HG02981 (cell line): ENCODE results near the gene SGCD.

Source experiments
- ATAC-seq: cut with Tn5 transposase; IDR thresholded peaks from one replicate; pipeline ENCODE4 v1.9.1; 2021; ENCODE audit warnings: mild to moderate bottlenecking, moderate library complexity; ENCODE audit not compliant: unreplicated experiment

SGCD gene

DNA sequence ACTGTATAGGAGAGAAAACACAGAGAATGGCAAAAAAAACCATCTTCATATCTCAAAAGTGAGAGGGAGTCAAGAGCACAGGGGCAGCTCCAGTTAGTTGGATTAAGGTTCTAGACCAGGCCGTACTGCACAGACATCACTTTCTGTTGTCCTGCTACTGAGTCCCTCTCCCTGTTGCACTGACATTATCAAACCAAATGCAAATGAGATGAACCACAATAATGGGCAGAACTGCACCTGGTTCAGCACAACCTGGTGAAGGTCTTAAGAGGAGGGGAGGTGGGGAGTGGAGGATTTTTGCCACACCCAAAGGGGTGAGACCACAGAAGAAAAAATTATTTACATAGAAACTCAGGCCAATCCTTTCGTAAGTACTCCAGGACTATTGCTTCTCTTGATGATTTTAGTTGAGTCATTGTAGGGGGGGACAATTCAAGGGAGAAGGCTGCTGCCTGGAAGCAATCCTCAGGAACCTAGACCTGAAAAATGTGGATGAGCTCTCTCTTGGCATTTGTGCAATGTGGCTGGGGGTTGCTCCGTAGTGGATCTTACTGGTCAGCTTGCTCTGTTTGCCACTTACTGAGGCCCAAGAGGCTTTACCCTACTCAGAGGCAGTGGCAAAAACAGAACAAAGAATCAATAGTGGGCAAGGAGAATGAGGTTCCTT is 428.6 kb downstream of the SGCD start:
- ATAC-seq: no peak

DNA sequence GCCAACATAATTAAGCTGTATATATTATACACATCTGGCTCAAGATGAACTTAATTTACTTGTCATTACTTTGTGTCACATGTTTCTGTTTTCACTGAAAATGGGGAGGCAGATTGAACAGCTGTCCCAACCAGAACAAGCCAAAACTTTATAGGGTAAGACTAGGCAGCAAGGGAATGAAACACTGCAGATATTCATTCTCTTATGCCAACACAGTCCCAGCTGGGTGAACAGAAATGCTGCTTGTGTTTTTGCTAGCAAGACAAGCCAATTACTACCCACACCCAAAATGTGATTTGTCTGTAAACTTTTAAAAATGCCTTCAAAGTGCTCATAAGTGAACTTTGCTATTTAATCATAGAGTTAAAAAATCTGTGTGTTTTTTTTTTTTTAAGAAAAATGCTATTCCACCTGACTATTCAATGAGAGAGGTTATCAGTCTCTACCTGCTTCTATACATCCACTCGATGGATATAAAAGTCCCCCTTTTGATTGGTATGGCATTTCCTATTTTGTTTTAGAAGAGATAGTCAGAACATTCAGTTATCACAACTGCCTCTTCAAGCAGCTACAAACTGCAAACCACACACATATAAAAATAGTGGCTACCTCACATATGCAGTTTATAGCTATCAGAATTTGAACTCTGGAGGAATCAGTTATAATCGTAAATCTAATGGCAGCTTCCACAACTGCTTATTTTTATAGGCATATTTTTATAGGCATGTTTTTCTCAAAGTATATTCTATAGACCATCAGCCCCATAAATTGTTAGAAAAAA is 431.2 kb downstream of the SGCD start:
- ATAC-seq: no peak

DNA sequence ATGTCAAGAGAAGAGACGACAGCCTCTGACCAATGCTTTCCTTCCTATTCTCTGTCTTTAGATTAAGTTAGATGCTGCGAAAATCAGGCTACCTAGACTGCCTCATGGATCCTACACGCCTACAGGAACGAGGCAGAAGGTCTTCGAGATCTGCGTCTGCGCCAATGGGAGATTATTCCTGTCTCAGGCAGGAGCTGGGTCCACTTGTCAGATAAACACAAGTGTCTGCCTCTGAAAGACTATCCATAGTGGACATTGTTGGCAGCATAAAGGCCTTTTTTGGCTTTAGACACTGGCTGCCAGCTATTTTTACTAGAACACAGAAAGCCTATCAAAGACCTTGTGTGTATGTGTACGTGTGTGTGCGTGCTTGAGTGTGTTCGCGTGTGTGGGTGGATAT is 432.2 kb downstream of the SGCD start:
- no peak for ATAC-seq

GRCh38 chr5:156762771-156763170 is 435.8 kb downstream of the SGCD start:
- ATAC-seq: no peak

DNA sequence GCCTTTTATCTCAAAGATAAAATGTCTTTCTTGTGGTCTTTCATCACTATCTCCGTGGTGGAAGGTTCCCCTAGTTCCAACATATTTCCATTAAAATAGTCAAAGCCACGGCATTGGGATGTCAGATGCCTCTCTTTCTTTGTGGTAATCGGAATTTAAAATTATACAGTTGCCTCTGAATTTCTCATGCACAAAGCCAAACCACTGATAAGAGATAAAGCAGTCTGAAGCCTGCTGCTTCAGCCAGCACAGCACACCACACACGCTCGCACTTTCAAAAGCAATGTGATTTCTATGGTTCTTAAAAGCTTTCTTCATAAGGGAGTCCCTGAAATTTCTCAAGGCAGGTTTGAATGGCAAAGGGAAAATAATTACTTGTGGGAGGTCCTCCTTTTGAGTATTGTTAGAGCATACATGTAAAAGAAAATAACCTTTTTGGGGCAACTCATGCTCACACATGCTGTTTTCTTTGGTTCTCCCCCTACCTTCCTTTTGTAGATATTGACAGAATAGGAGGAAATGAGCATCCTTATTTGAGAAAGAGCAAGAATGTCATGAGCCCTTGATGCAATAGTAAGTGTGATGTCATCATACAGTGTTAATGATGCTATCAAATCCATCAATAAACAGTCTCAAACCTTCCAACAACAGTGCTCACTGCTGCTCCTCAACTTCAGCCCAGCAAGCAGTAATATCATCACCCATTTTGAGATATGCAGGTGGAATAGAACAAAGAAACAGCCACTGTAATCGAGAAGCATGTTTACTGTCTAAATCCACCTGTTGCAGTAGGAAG is 437.4 kb downstream of the SGCD start:
- no peak for ATAC-seq

- ATAC-seq: no peak
Measured at GRCh38 chr5:156774273-156774672, 447.3 kb downstream of the SGCD start.

- ATAC-seq: no peak
Measured at GRCh38 chr5:156778139-156778706, 451.3 kb downstream of the SGCD start.

GRCh38 chr5:156778752-156779151 is 451.8 kb downstream of the SGCD start:
- no peak for ATAC-seq

DNA sequence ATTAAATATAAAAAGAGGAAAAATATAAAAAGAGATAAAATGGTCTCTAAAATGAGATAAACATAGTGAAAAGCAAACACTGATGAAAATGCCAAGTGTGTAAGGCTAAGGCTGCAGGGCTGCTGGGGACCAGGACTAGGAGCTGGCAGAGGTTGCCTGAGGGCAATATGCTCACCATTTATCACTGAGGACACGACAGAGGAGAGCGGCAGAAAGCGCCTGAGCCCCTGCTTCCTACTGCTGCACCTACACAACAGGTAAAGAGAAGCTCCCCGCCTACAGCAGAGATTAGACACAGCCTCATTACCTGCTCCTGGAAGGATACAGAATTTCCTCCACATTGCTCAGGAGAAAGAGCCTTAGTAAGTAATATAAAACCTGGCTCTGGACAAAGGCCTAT is 452.5 kb downstream of the SGCD start:
- ATAC-seq: no peak

GRCh38 chr5:156783092-156783491 is 456.1 kb downstream of the SGCD start:
- no peak for ATAC-seq

GRCh38 chr5:156794687-156795086 is 467.7 kb downstream of the SGCD start:
- no peak for ATAC-seq

DNA sequence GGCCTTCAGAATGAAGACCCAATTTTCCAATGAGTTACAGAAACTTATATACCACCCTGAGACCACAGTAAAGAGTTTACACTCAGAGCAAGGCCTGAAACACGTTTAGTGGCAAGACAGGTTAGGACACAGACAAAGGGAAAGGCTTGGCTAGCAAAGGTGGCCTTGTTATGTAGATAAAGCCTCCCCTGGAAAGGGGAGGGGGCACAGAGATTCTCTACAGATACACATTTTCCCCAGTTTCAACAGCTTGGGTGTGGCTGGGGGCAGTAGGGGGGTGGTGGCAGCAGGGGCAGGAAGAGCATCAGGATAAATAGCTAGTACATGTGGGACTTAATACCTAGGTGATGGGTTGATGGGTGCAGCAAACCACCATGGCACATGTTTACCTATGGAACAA is 471.2 kb downstream of the SGCD start:
- no peak for ATAC-seq

DNA sequence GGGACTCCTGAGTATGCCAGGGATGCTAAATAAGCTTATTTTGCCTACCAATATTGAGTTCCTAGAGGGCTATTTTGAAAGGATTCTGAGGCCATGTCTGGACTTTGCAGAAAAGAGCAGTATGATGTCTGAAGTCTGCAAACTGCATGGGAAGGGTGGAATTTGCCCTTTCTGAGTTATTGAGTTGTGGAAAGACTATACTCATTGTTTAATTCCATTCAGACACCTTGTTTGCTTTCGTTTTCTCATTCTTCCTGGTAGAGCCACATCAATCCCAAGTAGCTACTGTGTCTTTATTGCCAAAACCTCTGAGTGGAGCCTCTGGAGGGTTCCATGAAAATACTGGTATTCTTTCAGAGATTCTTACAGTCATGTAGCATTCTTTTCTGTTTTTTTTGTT is 472.2 kb downstream of the SGCD start:
- ATAC-seq: no peak

- no peak for ATAC-seq
Measured at GRCh38 chr5:156800929-156801328, 474.0 kb downstream of the SGCD start.

DNA sequence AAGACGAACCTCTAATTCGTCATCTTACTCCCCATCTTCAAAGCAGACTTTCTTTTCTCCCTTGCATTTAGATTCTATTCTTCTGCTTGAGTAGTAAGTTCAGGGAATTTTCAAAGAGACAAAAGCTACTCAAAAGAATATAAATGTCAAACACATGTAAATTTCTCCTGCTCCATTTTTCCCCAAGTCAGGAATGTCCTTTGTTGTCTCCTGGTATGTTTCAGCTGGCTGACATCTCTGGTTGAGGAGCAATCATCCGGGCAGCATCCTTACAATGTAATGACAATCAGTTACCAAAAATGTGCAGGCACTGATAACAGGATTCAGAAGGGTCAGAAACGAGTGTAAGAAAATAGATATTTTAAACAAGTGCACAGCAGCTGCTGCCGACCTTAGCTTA is 475.5 kb downstream of the SGCD start:
- no peak for ATAC-seq

DNA sequence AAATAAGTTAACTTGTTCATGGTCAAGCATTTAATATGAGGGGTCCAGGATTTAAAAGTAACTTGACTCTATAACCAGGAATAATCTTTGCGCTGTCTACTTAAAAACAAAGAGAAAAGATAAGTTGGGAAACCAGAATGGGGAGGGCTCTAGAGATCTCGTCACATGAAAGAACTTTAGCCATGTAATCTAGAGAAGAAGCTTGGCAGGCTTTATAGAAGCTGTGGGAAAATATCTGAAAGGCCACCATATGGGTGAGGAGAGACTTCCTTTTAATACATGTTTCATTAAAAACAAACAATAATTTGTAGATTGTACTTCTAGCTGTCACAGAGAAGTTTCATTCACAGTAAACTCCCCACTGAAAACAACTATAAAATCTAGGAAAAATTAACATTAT is 476.4 kb downstream of the SGCD start:
- ATAC-seq: no peak

GRCh38 chr5:156812959-156813358 is 486.0 kb downstream of the SGCD start:
- no peak for ATAC-seq

DNA sequence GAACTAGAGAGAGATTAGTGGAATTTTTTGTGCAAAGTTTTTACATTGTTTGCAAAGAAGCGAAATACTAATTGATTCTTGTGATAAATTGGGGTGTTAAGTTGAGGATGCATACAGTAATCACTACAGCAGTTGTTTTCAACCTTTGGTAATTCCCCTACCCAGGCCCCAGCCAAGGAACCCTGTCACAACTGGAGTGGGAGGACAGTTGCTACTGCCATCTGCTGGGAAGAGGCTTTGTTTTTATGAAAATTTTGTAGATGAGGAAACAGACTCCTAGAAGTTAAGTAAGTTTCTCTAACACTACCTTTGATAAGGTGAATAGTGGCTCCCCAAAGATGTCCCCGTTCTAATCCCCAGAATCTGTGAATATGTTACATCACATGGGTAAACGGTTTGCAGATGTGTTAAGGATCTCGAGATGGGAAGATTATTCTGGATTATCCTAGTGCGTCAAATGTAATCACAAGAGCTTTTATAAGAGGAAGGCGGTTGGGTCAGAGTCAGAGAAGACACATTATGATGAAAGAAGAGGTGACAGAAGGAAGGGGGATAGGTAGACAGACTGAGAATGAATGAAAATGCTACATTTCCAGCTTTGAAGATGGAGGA is 489.1 kb downstream of the SGCD start:
- no peak for ATAC-seq
